ENCODE measurements around the gene KRTAP5-2.

KRTAP5-2 gene

GRCh38 chr11:1553808-1554594 lies 44.1 kb downstream of the KRTAP5-2 start:
- DNase-seq, result no peak

GRCh38 chr11:1549338-1550330 lies 48.5 kb downstream of the KRTAP5-2 start:
- DNase-seq, result no peak

DNA sequence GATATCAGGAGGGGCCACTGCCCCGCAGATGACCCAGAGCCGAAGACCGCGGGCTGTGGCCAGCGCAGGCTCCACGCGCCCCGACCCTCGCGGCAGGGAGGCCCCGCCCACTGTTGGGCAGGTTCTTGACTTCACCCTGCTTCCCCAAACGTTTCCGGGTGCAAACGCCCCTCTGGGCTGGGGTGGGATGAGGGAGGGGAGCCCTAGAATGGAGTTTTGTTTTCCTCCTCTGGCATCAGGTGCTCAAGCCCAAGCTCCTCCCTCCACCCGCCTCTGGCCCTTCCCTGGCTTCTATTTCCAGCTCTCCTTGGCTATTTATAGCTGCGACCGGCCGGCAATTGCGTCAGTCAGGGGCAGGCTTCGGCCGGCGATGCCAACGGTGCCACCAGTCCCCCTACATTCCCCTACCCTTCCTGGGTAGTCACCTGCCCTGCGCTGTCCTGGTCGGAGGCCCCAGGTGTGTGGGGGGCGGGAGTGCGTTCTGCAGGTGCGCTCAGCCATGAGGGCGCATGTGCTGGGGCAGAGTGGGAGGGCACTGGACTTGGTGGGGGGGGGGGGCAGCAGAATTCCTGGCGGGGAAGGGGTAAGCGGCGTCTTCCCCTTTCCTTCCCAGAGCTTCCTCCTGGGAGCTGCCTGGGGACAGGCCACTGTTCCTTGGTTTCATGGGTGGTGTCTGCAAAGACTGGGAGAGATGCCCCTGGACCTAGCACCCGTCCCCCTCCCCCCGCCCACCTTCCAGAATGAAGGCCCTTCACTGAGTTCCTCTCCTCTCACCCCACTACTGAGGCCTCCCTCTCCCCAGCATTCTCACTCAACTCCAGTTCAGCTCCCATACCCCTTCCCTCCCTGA lies 49.6 kb downstream of the KRTAP5-2 start:
- no peak for DNase-seq

DNA sequence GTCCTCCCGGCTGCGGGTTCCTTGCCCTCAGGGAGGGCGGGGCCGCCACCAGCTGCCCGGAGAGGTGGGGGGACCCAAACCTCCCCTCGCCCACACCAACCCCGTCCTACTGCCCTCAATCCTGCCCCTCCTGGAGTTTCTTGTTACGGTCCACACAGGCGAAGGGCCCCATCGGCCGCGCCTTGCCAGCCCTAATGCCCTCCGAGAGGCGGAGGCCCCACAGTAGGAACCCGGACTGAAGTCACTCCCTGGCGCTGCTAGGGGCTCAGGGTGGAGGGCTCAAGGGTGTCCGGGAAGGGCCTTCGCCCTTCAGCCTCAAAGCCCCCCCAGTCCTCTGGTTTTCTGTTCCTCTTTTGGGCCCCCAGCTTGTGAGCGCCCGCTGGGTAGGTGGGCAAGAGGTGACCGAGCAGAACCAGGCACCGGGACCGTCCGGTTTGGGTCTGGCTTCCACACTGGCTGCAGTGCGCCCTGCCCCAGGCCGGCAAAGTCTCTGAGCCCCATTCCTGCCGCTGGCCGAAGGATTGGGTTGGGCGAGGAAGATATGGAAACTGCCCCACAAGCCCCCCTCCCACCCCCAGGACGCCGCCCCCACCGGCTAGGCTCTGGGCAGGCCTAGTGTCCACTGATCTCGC lies 50.5 kb downstream of the KRTAP5-2 start:
- DNase-seq, result no peak

Measured in SHP77 treated with DMSO at 0.1 percent for 48 hours (cell line).